Activated CD8-positive, alpha-beta memory T cell treated with anti-CD3 and anti-CD28 coated beads for 4 hours (primary cell): ENCODE results near the gene RNF166.

Experiments
- DNase-seq, 2 donors: peaks; one replicate each; pipeline ENCODE4 v3.0.0-alpha.2; 2020; ENCODE audit warnings: low read depth in 2 of 2

RNF166 gene

DNA sequence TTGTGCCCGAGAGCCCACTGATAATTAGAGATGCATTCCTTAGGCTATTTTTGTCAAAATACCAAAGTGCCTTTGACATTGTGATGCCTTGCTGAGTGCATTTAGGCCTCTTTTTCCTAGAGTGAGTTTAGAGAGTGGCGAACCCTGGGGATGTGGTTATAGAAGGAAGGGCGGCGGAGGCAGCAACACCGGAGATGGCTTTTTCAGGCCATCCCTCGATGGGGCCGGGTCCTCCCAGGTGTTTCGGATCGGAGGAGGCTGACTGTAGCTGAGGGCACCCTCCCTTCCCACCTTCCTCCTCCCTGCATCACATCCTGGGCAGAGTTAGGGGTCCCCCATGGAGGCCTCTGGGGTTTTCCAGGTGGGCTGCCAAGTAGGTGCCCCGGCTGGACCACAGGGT, 13.3 kb downstream of the RNF166 start:
- DNase-seq, result no peak

DNA sequence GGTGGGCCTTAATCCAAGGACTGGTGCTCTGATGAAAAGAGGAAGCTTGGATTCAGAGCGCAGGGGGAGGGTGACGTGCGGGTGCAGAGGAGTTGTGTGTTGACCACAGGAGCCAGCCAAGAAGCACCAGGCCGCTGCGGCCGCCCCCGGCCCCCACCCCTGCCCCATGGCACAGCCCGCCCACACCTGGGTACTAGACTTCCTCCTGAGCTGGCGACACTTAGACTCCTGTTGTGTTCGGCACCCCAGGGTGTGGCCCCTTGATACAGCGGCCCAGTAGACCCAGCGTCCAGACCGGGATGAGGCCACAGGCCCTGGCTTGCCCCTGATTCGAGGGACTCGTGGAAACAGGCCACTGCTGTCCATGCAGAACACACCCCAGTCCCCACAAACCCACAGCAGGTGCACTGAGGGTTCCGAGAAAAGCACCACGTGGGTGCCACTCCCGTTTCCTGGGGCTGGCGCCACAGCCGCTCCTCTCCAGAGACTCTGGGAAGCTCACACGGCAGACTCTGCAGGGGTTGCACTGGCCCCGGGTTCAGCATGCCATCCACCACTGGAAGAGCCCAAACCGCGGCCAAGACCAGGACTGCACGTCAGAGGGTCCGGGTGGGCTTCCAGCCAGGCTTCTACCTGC, 14.2 kb downstream of the RNF166 start:
- DNase-seq, result no peak

DNA sequence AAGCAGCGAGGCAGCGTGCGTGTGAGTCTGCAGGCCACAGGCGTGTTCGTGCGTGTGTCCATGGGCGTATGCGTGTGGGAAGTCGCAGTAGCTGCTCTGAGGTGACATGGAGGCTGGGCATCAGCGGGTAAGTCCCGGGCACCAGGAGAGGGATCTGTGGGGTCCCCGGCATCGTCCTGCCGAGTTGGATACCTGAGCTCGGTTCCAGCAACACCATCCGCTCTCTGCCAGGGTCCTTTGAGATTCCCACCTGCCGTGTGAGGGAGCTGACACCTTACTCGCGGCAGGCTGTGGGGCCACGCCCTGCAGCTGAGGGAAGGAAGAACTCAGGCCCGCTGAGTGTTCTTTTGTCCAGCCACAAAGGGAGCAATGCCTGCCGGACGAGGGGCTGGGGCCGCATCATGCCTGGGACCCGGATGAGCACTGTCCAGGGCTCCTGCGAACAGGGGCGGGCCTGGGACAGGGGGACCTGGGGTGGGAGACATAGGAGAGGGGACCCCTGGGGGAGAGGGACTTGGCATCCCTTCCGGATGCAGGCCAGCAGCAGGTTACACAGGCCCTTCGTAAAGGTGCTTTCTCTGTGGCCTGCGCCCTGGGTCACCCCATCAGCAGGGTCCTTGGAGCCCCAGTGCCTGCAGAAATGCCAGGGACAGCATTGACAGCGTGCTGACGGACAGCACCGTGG, 14.9 kb downstream of the RNF166 start:
- DNase-seq, result no peak

DNA sequence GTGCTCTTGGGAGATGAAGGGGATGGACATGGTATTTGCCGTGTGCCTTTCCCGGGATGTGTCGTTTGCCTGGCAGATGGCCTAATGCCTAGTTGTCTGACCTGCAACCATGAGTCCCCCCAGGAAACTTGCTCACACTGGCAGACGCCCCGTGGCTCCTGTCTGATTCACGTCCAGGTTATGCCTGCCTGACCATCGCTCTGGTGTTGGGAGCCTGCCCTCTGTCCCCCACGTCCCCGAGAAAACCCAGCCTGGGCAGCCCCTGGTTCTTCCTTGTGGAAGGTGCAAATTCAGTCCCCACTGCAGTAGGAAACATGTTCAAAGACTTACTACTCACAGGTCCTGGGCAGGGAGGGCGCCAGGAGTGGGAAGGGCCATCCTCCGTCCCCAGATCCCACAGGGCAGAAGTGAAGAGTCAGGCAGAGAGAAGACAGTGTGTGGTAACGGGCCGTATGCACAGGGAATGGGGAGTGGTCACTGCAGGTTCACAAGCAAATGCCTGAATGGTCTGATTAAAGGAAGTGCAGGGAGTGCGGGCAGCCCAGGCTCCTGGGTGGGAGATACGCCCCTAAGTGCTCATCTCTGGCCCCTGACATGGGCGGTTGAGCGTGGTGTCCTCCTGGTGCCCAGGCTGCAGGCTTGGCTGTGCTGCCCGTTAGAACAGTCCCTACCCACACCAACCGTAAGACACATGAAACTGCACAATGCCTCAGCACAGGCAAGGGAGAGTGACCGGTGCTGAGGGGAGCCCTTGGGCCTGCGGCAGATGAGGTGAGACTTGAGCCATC, 15.7 kb downstream of the RNF166 start:
- no peak for DNase-seq

DNA sequence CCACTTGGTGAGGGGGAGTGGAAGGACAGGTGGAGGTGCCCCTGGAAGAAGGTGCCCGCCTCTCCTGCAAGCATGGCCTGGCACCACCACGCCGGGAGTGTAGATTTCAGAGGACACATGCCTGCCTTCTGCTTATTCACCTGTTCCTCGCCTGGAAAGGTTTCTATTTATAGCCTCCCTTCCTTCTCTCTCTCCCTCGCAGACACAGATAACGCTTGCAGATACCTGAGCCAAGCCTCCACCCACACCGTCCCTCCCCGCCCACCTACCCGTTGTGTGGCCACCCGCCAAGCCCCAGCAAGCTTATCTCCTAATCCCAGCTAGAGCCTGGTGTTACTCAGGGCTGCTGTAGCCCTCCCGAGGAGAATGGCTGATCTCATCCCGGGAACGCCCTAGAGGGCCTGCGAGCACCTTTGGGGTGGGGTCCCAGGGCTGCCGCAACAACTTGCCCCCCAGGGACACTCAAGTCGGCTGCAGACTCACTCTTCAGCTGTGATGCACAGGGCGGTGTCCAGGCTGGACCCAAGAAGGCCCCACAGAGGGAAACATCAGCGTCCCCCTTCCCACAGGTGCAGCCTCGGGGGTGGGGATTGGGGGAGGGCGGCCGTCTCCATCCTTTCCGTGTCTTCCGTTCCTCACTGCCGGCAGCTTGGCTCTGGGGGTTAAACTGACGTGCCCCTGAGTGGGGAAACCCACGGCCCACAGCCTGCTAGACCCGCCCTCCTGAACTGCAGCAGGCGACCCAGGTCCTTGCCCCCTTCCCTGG, 18.0 kb downstream of the RNF166 start:
- DNase-seq, result no peak

DNA sequence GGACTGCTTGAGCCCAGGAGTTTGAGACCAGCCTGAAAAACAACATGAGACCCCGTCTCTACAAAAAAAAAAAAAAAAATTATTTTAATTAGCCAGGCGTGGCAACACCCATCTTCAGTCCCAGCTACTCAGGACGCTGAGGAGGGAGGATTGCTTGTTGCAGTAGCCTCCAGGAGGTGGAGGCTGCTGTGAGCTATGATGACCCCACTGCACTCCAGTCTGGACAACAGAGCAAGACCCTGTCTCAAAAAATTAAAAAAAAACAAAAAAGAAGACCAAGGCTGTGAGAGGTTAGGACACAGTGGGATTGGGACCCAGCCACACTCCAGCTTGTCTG, 18.6 kb downstream of the RNF166 start:
- no peak for DNase-seq

DNA sequence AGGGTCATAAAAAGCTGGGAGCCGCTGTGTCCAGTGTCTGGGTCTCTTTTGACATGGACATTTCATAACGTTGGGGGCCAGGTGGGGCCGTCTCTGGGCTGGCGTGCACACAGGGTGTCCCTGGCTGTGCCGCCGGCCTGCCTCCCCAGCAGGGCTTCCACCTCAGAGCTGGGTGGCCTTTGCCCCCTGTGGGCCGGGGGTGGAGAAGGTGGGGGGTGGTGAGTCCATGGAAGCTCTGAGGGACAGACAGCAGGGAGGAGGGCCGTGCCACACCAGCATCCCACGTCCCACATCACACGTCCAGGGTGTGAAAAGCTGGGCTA, 19.0 kb downstream of the RNF166 start:
- DNase-seq, result no peak

DNA sequence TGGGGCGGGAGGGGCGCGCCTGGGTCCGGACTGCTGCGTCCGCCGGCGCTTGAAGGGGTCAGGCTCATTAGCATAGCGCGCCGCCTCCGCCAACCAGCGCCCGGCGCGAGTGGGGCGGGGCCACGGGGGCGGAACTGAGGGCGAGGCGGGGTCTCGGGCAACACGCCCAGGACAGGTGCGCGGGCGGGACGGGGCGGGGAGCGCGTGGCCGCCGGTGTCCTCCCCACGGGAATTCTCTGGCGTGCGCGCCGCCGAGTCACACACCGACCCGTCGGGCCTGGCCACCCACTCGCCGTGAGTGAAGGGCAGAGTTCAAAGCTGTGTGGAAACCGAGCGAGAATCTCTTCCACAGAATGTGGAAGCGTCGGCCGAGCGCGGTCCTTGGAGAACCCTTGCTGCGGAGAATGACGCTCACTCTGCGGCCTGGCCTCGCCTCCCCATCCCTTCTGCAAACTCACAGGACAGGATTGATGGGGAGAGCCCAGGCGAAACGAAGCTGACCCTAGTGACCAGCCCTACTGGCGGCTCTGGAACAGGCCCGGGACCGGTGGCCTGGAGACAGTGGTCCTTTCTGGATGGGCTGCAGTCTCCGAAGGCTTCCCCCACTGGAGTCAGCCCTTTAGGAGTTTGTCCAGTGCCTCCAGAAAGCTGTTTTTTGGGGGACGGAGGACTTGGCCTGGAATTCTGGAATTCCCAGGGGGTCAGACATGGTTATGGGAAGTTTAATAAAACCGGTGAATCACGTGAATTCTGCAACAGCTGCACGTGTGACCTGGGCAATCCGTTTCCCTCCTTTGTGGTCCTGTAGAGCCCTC, 19.6 kb downstream of the RNF166 start, which contains the start of gene SNAI3:
SNAI3 (minus strand) TSS at position 69 of the 815 bp plus-strand sequence. CDS start 101 bp downstream, outside the sequence.
- DNase-seq, result peak; percentile 70 to 72

DNA sequence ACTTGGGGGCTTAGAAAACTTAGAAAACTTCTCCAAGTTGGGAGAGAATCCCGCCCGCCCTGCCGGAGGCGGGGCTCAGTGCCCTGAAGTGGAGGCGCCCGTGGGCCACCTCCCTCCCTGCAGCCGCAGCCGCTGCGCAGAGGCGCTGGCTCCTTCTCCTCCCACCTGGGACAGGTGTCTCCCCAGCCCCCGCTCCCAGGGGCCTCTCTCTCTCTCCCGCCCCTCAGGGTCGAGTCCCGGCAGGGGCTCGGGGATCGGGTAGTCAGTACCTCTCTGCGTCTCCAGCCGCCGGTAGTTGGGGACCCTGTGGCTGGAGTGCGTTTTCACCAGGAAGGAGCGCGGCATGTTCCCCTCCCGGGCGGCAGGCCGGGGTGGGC, 20.2 kb downstream of the RNF166 start:
- DNase-seq, result no peak

DNA sequence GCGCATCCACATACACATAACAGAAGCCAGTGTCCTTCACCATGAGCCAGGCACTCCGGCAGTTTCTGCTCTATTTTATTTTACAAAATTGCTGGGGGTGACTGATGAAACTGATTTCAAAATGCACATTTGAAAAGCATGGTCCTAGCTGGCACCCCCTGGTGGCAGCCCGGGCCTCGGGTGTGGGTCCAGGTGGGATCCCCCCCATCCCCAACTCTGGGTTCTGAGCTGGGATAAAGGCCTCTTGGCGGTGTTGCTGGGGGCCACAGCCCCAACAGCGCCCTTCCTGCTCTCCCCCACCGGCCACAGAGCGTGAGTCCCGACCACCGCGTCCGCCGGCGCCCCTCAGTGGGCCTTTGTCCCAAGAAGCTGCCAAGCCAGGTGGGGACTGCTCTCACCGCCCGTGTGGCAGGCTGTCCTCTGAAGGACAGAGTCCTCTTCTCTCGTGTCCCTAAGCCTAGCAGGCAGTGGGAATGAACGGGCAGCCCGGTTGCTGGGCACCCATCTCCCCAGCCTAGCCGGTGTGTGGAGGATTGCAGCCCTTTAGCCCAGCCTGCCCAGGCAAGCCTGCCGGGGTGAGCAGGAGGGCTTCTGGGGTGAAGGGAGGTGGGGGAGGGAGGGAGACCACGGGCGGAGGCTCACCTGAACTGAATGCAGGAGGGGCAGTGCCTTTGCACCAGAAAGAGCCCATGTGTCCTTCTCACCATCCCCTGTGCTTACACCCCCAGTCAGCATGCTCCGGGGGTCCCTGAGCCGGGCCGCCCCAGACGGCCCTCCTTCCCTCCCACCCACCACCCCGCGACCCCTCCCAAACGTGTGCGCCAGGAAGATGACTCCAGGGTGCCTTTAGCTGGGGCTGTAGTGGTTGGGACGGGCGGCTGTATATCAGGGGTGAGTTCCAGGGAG, 20.8 kb downstream of the RNF166 start:
- no peak for DNase-seq

DNA sequence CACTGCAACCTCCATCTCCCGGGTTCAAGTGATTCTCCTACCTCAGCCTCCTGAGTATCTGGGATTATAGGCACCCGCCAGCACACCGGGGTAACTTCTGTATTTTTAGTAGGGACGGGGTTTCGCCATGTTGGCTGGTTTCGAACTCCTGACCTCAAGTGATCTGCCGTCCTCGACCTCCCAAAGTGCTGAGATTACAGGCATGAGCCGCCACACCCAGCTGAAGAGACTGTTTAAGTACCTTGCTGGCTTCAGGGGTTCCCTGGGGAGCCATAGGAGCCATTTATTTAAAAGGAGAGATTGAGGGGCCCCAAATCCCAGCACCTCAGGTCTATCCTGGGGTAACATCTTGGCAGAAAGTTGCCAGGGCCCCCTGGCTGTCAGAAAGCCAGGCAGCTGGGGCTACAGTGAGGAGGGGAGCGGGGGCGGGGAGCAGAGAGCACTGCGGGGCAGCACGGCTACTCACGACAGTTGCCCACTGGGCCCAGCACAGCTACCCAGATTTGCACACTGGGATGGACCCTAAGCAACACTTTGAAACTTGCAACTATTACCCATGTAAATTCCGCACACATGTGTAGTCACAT, 21.5 kb downstream of the RNF166 start:
- DNase-seq, result no peak

DNA sequence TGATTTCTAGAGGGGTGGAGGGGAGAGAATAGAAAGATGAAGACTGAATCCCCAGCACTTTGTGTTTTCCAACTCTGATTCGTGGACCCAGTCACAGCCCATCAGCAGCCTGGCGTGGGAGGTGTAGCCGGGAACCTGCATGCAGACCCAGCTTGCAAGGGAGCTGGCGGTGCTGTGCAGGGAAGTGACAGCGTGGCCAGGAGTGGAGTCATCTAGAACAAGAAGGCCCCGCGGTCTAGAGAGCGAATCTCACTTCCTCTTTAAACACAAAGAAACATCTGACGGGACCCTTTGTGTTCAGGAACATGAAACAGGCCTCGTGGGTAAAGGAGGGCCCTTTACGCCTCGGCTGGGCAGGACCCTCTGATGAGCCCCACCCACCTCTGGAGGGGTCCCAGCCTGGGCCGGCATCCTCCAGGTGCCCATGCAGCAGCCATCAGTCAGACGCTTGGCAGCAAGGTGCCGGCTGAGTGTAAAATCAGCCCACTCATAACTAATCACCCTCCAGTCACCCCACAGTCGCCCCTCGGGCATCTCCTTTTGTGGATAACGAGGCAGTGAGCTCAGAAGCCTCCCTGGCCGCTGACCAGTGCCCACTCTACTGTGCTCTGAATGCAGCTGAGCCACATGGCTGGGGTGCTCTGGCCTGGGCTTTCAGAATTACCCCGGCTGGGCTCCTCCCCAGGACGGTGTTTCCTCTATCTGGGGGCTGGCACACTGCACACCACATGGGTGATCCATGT, 24.3 kb downstream of the RNF166 start:
- DNase-seq, result no peak

DNA sequence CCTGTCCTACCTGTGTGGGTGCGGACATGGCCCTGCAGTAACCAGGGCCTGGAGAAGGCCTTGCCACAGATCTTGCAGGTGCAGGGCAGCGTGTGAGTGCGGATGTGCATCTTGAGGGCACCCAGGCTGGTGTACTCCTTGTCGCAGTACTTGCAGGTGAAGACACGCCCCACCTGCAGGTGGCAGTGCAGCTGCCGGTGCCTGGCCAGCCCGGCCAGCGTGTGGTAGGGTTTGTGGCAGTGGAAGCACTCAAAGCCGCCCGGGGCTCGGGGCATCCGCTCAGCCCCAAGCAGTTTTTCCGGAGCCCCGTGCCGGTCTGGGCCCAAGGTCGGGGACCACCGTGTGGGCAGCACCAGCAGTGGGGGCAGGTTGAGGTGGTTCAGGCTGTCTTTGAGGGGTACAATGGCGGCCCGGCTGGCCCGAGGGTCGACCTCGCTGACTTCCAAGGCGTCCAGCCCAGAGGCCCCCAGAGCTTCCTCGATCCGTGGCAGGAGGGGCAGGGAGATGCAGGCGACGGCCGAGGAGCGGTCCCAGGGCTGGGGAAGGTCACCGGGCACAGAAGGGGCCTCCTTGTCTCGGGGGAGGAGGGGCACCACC, 25.0 kb downstream of the RNF166 start:
- DNase-seq, result no peak

DNA sequence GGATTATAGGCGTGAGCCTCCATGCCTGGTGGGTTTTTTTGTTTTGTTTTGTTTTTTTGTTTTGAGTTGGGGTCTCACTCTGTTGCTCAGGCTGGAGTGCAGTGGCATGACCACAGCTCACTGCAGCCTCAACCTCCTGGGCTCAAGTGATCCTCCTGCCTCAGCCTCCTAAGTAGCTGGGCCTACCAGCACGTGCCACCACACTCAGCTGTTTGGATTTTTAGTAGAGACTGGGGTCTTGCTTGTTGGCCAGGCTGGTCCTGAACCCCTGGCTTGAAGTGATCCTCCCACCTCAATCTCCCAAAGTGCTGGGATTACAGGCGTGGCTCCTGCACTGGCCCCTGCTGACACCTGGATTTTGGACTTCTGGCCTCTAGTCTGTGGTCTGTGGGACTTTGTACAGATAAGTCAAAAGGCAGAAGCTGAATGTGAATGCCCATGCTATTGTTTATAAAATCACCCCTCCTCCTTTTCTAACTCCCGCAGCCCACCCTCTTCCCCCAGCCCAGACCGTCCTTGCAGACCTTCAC, 25.6 kb downstream of the RNF166 start:
- no peak for DNase-seq

DNA sequence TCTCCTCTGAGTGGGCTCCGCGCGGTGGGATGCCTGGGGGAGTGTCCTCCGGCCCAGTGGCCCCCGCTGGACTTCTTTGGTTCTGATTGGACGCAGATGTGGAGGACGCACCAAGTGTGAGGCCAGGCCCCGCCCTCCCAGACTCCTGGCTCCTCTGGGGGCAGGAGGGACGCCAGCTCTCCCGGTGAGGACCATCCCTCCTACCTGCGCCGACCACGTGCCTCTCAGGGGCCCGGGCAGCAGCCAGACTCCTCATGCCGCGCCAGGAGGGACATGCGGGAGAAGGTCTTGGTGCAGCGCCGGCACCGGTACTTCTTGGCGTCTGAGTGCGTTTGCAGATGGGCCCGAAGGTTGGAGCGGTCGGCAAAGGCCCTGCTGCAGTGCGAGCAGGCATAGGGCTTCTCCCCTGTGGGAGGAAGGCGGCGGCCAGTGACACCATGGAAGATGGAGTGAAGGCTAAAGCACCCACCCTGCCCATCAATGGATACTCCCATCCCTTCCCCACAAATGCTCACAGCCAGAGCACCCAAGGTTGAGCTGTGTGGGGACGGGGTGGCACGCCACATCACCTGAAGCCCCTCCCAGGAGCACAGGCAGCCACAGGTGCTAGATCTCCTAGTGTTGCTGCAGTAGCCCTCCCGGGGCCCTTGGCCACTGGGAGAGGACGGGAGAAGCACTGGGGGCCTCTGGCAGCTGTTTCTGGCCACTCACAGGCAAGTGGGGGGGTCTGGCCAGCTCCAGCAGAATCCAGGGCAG, 27.8 kb downstream of the RNF166 start:
- DNase-seq, result no peak

DNA sequence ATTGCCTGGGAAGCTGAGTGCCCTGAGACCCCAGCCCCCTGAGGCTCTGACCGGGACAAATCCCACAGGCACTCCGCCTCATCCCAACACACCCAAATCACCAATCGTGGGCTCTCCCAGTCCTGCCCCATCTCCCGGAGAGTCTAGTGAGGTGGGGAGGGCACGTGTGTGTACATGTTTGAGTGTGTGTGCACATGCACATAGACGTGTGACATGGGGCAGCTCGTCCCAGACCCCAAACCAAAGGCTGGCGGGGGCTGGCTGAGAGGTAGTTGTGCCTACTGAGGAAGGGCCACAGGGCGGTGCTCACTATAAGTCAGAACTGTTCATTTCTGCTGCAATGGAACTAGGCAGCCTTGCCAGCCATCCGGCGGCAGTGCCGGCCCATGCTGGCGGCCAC, 28.5 kb downstream of the RNF166 start:
- DNase-seq, result no peak

DNA sequence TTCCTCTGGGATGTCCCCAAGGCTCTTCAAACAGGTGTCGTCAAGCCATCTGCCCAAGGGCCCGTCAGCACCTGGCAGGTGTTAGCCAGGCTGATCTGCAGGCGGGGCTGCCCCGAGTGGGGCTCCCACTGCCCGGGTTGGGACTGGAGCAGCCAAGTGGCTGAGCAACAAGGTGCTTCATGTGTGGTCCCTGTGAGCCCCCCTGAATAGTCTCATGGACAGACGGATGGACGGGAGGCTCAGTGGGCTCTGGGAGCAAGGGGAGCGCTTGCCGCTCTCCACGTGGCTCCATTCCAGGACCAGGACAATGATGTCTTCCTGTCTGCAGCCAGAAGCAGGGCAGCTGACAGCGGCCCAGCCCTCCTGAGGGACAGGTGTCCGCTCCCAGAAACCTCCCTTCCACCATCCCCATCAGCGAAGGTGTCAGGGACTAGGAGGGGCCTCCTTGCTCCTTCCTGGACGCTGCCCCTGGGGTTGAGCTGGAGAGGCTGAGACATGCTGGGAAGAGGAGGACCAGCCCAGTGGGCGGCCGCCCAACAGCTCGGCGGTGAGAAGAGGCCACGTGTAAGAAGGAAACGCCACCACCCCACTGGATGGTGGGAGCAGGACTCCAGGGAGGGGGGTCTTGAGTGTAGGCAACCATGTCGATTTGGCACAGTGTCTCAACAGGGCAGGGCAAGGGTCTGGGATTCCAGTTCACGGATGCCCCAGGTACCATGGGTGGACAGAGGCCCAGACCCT, 29.5 kb downstream of the RNF166 start:
- DNase-seq, result no peak
